GM10847 (cell line): ENCODE data around the gene SHLD2.
"Not testable (repeated sequence)": the region's sequence is repeated elsewhere in the genome, so short reads cannot be mapped to it uniquely, and the experiment has no call there.

ENCODE experiments used
- POLR2A ChIP-seq: IDR thresholded peaks from 2 replicates; pipeline ENCODE4 v1.6.1; 2011; ENCODE audit not compliant: insufficient read length; ENCODE audit errors: extremely low read depth

The SHLD2 gene

DNA sequence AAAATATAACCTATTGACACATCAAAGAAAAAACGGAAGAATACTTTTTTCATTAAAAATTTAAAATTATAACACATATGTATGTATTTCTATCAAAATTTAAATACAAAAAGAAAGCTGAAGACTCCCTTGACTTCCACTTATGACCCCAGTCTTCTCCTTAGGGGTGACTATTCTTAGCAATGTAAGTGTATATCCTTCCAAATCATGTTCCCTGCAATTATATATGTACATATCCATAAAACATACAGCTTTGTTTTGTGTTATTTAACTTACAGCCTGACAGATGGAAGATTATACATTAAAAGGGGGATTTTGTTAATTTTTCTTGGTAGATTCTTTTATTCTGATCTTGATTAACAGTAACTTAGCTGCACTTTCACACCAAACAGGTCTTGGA is 9.5 kb upstream of the SHLD2 start:
- TF ChIP-seq POLR2A: no peak

DNA sequence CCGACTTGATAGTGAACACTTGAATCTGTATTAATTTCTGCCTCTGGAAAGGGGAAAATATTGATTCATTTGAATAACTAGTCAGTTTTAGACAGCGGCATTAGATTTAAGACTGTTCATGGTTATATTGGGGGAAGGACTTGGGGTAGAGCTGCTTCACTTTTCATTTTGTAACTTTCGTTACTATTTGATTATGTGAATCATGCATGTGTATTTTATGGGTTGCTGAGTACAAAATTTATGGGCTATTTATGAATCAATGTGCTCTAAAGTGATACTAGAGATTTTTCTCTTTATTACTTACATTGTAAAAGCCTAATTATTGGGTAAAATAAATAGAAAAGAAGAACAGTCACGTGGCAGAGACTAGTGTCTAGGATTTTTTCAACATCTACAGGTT is 5.3 kb upstream of the SHLD2 start:
- TF ChIP-seq POLR2A: no peak

DNA sequence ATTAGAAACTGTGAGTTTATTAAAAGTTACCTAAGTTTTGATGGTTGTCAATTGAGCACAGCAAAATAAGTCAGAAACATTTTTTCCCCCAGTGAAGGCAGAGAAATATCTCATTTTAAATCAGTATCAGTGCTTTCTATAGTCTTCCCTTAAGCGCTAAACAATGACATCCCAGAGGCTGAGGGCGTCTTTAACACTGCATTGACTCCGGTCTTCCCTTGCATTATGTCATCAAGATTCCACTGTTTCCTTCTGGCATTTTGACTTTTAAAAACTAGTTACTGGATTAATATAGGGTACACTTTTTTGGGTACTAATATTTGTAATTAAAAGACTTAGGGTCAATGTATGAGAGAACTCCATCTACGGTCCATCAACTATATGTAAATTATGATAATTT is 4.2 kb upstream of the SHLD2 start:
- no peak for TF ChIP-seq POLR2A

DNA sequence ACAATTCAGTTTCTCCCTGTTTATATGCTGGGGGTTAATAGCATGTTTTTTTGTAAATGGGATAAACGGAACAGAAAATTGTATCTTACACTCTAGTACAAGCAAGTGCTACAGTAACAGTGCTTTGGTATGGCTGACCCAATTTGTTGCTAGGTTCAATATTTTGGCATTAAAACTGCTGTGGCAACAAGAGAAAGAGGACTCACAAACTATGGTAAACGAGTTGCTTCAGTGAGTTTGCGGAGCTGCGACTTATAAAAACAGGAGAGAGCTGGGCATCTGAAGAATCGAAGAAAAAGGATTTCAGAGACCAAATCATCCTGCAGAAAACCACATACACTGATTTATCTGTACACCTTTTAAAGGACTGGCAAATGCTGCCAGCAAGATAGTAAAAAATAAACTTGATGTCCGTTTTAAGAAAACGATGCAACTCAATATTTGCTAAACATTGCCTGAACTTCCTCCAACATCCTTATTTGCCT is 2.6 kb upstream of the SHLD2 start:
- no peak for TF ChIP-seq POLR2A

DNA sequence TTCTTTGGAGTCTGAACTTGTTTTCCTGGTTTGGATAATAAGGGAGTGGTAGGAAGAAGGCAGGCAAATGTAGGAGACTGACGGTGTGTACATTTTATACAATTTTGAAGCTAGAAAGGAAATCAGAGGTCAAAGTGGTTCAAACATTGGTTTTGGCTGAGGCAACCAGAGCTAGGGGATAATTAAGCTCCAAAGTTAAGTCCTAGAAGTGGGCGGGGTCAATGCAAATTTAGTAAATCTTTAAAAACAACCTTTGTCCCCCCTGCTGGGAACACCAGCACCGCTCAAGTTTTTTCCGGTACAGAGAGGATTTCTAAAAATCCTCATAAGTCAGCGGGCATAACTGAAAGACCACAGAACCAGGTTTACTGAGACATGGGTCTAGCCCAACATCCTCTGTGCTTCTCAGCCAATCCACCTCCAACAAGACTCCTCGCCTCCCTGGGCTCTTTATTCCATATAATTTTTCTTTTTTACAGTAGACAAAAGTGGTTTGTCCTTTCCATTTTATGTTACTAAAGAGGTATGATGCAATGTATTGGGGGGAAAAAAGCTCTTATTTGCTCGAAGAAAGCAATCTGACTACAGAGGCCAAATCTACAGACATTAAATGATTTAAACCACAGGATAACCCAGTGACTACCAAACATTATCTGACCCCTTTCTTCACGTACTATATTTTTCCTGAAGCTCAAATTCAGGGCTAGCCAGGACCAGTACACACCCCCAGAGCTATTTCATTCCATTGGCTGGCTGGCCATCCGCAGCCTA is 2.0 kb upstream of the SHLD2 start:
- no peak for TF ChIP-seq POLR2A

DNA sequence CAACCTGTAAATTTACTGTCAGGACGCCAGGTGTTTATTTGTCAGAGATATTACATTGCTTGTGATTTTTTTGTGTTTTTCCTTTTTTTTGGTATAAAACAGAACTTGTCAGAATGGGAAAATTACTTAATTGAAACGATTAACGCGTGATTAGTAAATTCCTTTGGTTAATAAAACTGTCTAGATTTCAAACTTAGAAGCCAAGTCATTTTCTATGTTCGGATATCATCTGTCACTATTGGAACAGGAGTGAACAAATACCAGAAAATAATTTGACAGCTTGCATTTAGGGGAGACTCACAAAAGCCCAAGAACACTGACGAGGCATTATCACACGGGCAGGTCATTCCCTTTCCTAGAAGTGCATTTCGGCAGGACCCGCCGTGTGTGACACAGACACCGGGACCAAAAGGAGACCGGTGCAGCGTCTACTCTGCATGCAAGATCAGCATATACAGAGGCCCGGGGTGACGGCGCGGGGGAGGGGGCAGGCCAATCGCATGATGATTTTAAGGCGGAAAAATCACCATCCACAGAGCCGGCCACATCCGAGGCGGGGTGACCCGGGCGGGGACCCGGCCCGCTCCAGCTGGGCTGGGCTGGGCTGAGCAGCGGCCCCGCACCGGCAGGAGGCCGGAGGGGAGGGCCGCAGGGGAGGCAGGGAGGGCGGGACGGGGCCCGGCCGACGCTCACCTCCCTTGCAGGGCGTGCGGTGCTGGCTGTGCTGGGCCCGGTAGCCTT is 1.2 kb upstream of the SHLD2 start:
- TF ChIP-seq POLR2A: no peak

GRCh38 chr10:87095236-87095945 is 385 bp downstream of the SHLD2 start:
- peak; percentile 56 for TF ChIP-seq POLR2A

- no peak for TF ChIP-seq POLR2A
These were observed 7.0 kb downstream of the SHLD2 start for GRCh38 chr10:87101996-87102395.

DNA sequence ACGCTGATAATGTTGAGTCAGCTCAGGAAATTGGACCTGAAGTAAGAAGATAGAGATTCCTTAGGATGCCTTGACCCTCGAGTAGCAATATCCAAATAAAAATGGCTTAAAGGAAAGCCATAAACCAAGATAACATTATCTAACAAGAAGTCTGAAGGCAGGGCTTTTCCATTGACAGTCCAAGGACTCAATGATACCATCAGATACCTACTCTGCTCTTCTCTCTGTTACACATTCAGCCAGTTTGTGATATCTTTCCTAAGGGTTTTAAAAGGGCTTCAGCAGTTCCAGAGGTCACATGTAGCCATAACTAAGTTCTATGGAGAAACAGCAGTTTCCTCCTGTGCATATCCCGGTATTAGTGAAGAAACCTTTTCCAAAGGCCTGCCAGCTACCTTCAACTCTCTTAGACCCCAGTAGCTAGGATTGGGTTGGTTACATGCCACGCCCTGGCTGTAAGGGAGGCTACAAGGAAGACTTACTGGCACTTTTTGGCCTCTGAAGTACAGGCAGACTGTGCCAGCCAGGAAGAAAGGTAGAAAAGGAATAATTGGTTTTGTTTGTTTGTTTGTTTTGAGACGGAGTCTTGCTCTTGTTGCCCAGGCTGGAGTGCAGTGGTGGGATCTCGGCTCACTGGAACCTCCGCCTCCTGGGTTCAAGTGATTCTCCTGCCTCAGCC is 10.6 kb downstream of the SHLD2 start:
- no peak for TF ChIP-seq POLR2A

GRCh38 chr10:87225148-87225547 is 130.1 kb downstream of the SHLD2 start, which contains the start of gene NUTM2A:
TSS of gene NUTM2A (plus strand) at chr10:87225448. CDS start at chr10:87225831, 383 bp downstream.
- not testable (repeated sequence) for TF ChIP-seq POLR2A
